Astrocyte (in vitro differentiated cells and primary cell): ENCODE results near the gene NR0B1. TPM values are rescaled to one million over a fixed set of nuclear protein-coding genes. Genes with fewer than 3 reads are reported as not detected.

Experiments
- DNase-seq: peaks from one replicate; pipeline ENCODE4 v3.0.0-alpha.2; 2010; ENCODE audit warnings: low read depth
- FAIRE-seq: peaks from 2 replicates; lab custom pipeline; 2011; peaks lifted over from hg19 to GRCh38; lab: Jason Lieb, UNC
- H2AFZ ChIP-seq: 2 replicates; pipeline ENCODE4 v1.6.0; 2012; ENCODE audit warnings: low read depth, low read length, inconsistent platforms
- H3K27ac ChIP-seq: 2 replicates; pipeline ENCODE4 v1.5.1; 2011; ENCODE audit warnings: low read depth, low read length, inconsistent platforms
- H3K27me3 ChIP-seq: 2 replicates; pipeline ENCODE4 v1.6.0; 2011; ENCODE audit warnings: low read length, inconsistent platforms; ENCODE audit not compliant: insufficient read depth
- H3K36me3 ChIP-seq: 2 replicates; pipeline ENCODE4 v1.5.1; 2011; ENCODE audit warnings: low read length, inconsistent platforms; ENCODE audit not compliant: insufficient read depth
- H3K4me1 ChIP-seq: 2 replicates; pipeline ENCODE4 v1.5.1; 2011; ENCODE audit warnings: low read length, inconsistent platforms; ENCODE audit not compliant: insufficient read depth
- H3K4me2 ChIP-seq: 2 replicates; pipeline ENCODE4 v1.6.0; 2012; ENCODE audit warnings: low read length, inconsistent platforms
- H3K4me3 ChIP-seq: 2 replicates; pipeline ENCODE4 v1.5.1; 2011; ENCODE audit warnings: low read depth, mild to moderate bottlenecking, low read length, inconsistent platforms; ENCODE audit not compliant: insufficient read depth
- H3K79me2 ChIP-seq: 2 replicates; pipeline ENCODE4 v1.6.0; 2012; ENCODE audit warnings: mild to moderate bottlenecking, low read length, inconsistent platforms; ENCODE audit not compliant: insufficient read depth
- H3K9ac ChIP-seq: 2 replicates; pipeline ENCODE4 v1.6.0; 2012; ENCODE audit warnings: mild to moderate bottlenecking, low read length, inconsistent platforms
- H3K9me3 ChIP-seq: 2 replicates; pipeline ENCODE4 v1.5.1; 2012; ENCODE audit warnings: low read depth, mild to moderate bottlenecking, low read length, inconsistent platforms; ENCODE audit not compliant: insufficient read depth
- H4K20me1 ChIP-seq: 2 replicates; pipeline ENCODE4 v1.6.0; 2012; ENCODE audit warnings: low read length, inconsistent platforms; ENCODE audit not compliant: insufficient read depth
- H3K27ac Mint-ChIP-seq: one replicate; pipeline ENCODE4 v1.8.0; 2021; ENCODE audit warnings: mild to moderate bottlenecking, mixed read lengths; ENCODE audit not compliant: unreplicated experiment
- H3K27me3 Mint-ChIP-seq: one replicate; pipeline ENCODE4 v1.8.0; 2021; ENCODE audit warnings: low read depth, mixed read lengths; ENCODE audit not compliant: unreplicated experiment
- H3K36me3 Mint-ChIP-seq: one replicate; pipeline ENCODE4 v1.8.0; 2021; ENCODE audit warnings: low read depth, mixed read lengths; ENCODE audit not compliant: unreplicated experiment
- H3K4me1 Mint-ChIP-seq: one replicate; pipeline ENCODE4 v1.8.0; 2021; ENCODE audit warnings: low read depth, mixed read lengths; ENCODE audit not compliant: unreplicated experiment
- H3K4me3 Mint-ChIP-seq: one replicate; pipeline ENCODE4 v1.8.0; 2021; ENCODE audit warnings: mild to moderate bottlenecking, moderate library complexity, mixed read lengths; ENCODE audit not compliant: unreplicated experiment
- H3K9me3 Mint-ChIP-seq: one replicate; pipeline ENCODE4 v1.8.0; 2021; ENCODE audit warnings: mild to moderate bottlenecking, mixed read lengths; ENCODE audit not compliant: unreplicated experiment
- CTCF ChIP-seq: IDR thresholded peaks from 2 replicates; pipeline ENCODE4 v1.5.1; 2011; ENCODE audit warnings: low read depth, mild to moderate bottlenecking, inconsistent platforms, low read length, moderate library complexity; ENCODE audit not compliant: insufficient read depth
- EZH2 ChIP-seq: IDR thresholded peaks from 2 replicates; pipeline ENCODE4 v1.6.1; 2012; ENCODE audit warnings: mild to moderate bottlenecking, low read length, inconsistent platforms; ENCODE audit not compliant: insufficient read depth
- total RNA-seq: library from RNA; stranded (reverse); gene quantifications from 2 replicates; pipeline ENCODE4 v1.2.1, GENCODE V29; 2021

Gene NR0B1
- total RNA-seq, 1 donor from 2014 or later: 0.25 TPM

- H3K27ac Mint-ChIP-seq: no peak overlapping the region
- no peaks in the 10 kb centered on the region for H3K9me3 ChIP-seq
- H3K27ac ChIP-seq: no peak overlapping the region
- H3K4me1 ChIP-seq: peaks cover 5% of the 10 kb centered on the region
- H3K4me3 ChIP-seq: peak overlapping the region; percentile 10
- peak overlapping the region; percentile 47 for H2AFZ ChIP-seq
- H4K20me1 ChIP-seq: no peaks in the 10 kb centered on the region
- H3K4me3 Mint-ChIP-seq: no peak overlapping the region
- peaks cover 10% of the 10 kb centered on the region for H3K27me3 Mint-ChIP-seq
- no peak for DNase-seq
- H3K79me2 ChIP-seq: no peaks in the 10 kb centered on the region
- H3K36me3 ChIP-seq: no peaks in the 10 kb centered on the region
- TF ChIP-seq CTCF: no peak
- peak; percentile 57 for TF ChIP-seq EZH2
- peaks cover 9% of the 10 kb centered on the region for H3K27me3 ChIP-seq
- H3K9ac ChIP-seq: no peak overlapping the region
- no peaks in the 10 kb centered on the region for H3K9me3 Mint-ChIP-seq
- H3K4me1 Mint-ChIP-seq: peaks cover 9% of the 10 kb centered on the region
- H3K36me3 Mint-ChIP-seq: no peaks in the 10 kb centered on the region
- no peak for FAIRE-seq
- H3K4me2 ChIP-seq: peak overlapping the region; percentile 79
Measured at GRCh38 chrX:30308263-30309138, 689 bp downstream of the NR0B1 start.

GRCh38 chrX:30307466-30307865 lies 1.7 kb downstream of the NR0B1 start:
- Histone ChIP-seq H3K27ac (no peak overlapping the region), H3K27me3 (peaks cover 9% of the 10 kb centered on the region), H3K36me3 (no peaks in the 10 kb centered on the region), H3K4me3 (no peak overlapping the region), H3K9ac (no peak overlapping the region), H3K79me2 (no peaks in the 10 kb centered on the region), H3K4me2 (no peak overlapping the region), H3K9me3 (no peaks in the 10 kb centered on the region), H3K4me1 (peaks cover 5% of the 10 kb centered on the region), H4K20me1 (no peaks in the 10 kb centered on the region), H2AFZ (no peak overlapping the region)
- Mint-ChIP-seq H3K27ac (no peak overlapping the region), H3K4me3 (no peak overlapping the region), H3K27me3 (peaks cover 10% of the 10 kb centered on the region), H3K4me1 (peaks cover 3% of the 10 kb centered on the region), H3K9me3 (no peaks in the 10 kb centered on the region), H3K36me3 (no peaks in the 10 kb centered on the region)
- peak; percentile 63 for FAIRE-seq
- DNase-seq: no peak
- TF ChIP-seq EZH2: no peak
- no peak for TF ChIP-seq CTCF

- Mint-ChIP-seq H3K4me1 (peaks cover 5% of the 10 kb centered on the region), H3K27ac (no peak overlapping the region), H3K27me3 (peaks cover 6% of the 10 kb centered on the region), H3K36me3 (no peaks in the 10 kb centered on the region), H3K4me3 (no peak overlapping the region), H3K9me3 (no peaks in the 10 kb centered on the region)
- Histone ChIP-seq H3K4me3 (no peak overlapping the region), H3K36me3 (no peaks in the 10 kb centered on the region), H3K9me3 (no peaks in the 10 kb centered on the region), H3K4me2 (no peak overlapping the region), H4K20me1 (no peaks in the 10 kb centered on the region), H3K27ac (no peak overlapping the region), H3K27me3 (peaks cover 9% of the 10 kb centered on the region), H3K79me2 (no peaks in the 10 kb centered on the region), H2AFZ (no peak overlapping the region), H3K4me1 (peaks cover 5% of the 10 kb centered on the region), H3K9ac (no peak overlapping the region)
- DNase-seq (no peak), FAIRE-seq (peak; percentile 5)
- no peak for TF ChIP-seq EZH2
- TF ChIP-seq CTCF: no peak
Measured at GRCh38 chrX:30304866-30305265, 4.3 kb downstream of the NR0B1 start.
